NCI-H2081 (cell line): ENCODE data around the gene PRKCA.
"Not testable (repeated sequence)": the region's sequence is repeated elsewhere in the genome, so short reads cannot be mapped to it uniquely, and the experiment has no call there.

Experiments used
- DNase-seq, 2 experiments: peaks; one replicate each; lab custom pipeline; 2025; lab: John Stamatoyannopoulos, UW

Gene PRKCA

GRCh38 chr17:66714046-66715023, 411.9 kb downstream of the PRKCA start:
- DNase-seq = peak; percentile 33 to 66

DNA sequence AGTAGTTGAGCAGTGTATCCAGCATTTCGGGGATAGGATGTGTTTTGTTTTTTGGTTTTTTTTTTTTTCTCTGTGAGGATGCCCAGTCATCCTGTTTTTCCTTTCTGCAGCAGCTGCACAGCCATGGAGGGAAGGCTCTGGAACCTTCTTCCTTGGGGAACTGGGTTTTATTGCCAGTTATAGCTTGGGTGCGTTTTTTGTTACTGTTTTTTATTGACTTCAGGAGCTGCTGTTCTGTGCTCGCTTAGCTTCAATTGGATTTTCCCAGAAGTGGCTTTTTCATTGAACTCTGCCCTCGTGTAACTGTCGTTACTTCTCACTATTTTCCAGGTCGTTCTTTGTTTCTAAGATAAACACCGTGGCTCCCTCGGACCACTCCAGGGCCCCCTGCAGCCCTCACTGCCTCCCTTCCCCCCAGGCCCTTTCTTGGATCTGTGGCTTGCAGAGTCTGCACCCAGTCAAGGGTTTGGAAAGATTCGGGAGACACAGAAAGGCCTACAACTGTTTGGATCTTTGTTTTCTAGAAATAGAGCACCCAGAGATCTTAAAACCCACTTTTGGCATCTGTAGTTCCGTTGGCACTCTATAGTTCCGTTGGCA, 412.8 kb downstream of the PRKCA start:
- DNase-seq = no peak

DNA sequence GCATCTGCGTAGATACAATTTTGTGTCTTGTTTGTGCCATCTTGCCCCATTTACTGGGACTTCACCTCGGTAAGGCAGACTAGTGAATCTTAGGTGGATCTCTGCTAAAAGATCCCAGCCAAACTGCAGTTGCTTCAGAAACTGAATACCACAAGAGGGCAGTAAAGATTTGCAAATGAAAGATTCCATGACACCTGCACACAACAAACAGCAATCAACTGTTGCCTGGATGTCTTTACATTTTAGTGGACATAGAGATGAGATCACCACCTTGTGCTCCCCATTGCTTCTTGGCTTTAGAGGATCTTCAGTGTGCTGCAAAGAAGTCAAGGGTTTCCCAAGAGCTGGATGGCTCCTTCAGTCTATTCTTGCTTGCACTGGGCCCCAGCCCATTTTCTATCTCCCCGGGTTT, 413.3 kb downstream of the PRKCA start:
- DNase-seq = peak; percentile 82 to 88

DNA sequence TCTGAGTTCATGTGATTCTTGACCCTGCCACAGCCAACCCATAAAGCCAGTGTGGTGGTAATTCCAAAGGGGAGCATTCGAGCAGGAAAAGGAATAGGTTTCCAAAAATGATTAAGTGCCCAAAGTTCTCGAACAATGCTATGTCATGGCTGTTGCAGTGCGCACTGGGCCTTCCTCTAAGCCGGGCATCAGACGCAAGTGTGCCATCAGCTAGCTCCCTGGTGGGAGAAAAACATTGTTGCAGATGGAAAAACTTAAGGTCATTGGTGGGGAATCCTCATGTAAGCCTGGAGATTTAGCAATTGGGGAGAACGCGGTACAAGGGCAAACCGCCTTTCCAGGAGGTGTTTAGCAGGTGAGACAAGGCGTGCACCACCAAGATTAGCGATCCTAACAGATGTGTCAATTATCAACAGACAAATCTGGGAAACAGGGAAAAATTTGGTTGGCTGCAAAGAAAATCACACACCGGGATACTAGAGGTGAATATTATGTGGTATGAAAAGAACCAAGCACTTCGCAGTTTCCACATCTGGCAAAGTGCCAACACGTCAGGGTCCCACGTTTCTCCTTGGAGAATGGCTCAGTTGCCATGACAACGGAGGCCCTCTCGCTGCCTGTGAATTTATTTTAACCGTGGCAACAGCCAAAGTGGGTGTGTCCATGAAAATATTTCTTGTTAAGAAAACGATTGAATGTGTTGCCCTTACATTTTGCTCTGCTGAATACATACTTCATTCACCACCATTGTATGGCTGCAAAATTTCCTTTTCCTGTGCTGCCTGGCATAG, 414.0 kb downstream of the PRKCA start:
- peak in 1 of 2 experiments; percentile 69 for DNase-seq

DNA sequence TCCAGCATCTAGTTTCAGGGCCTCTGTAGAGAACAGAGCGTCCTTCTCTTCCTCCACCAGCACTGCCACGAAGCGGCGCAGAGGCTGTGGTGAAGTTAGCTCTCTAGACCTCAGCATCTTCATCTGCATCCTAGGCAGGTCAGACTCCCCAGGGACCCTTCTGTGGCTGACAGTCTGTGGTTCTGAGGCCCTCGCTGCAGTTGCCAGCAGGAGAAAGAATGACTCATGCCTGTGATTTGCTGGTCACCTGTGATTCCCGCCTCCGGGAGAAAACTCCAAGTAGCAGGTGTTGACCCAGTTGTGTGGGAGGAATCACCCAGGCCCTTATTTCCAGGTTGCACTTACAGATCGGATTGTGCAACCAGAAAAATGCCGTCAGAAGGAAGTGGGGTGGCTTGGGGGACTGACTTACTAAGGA, 415.2 kb downstream of the PRKCA start:
- no peak for DNase-seq

DNA sequence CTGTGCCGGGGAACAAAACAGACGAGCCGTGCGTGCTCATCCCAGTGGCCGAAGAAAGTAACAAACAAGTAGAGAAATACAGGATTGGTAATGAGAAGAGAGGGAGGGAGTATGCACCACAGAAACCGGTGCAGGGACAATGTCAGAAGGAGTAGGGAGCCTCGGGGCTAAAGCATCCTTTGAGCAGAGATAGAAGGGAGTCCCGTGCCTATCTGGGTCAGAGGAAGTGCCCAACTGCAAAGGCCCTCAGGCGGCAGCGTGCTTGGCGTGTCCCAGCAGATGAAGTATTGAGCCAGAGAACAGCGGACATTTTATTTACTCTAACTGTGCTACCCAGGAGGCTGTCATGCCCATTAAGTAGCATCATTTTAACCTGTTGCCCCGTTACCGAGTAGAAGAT, 417.6 kb downstream of the PRKCA start:
- no peak for DNase-seq

DNA sequence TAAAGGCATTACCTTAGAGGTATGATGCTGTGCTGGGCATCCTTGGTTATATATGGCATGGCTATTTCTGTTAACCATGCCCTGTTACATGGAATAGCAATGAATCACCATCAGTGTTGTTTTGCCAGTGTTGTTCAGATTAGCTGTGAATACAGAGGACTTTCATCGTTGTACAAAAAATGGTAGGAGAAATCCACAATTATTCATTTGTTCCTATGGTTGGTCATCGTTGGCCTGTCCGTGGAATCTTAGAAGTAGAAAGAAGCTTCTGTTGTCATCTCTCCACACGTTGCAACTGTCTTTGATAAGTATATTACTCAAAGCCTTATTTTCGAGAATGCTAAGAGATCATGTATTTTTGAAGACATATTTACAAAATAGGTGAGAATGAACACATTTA, 418.2 kb downstream of the PRKCA start:
- DNase-seq = no peak

DNA sequence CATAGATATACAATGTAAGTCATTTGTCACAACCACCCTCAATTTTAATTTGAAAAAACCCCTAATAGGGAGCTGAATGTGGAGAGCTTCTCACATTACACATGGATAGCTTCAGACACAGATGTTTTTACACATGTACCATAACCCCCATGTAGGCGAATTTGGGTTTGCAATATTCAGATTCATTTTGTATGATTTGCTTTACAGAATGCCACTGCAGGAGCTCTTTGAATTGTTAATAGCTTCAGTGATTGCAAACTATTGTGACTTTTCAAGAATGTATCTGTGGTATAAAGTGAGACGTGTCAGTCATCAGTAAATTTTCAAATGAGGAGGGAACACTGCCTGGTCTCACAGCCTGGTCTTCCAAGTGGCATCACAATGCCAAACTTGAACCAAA, 419.9 kb downstream of the PRKCA start:
- no peak for DNase-seq

DNA sequence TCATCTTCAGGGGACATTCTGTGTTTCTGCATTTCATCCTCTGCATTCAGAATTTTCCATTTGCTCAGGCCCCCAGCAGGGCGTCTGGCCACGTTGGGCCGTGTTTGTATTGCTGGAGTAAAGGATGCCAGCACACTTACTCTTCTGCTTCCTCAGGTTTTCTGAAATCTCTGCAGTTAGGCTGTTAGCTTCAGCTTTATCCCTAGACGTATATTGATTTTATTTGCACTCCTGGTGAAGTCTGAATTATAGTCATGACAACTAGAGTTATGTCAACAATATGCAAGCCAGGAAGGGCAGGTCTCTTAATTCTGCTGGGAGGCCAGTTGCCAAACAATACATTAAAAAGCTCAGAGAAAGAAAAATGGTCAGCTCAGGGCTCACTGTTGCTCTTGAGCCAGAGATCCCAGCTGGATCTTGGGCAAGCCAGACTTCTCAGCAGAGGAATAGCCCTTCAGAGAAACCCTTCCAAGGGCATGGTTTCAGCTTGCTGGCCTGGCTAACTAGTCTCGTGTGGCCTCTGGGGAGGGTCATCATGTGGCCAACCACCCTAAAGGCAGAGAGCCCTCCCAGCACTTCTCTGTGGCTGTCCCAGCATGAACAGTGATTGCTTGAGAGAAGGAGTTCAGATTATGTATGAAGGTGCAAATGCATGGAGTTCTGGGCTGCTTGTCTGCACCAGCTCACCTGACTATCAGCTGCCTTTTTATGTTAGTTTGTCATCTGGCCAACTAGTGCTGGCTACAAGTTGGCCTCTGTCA, 422.3 kb downstream of the PRKCA start:
- DNase-seq = peak; percentile 79 to 88

- DNase-seq = not testable (repeated sequence)
Observed at GRCh38 chr17:66725438-66725837, 423.0 kb downstream of the PRKCA start.

GRCh38 chr17:66725956-66726355, 423.5 kb downstream of the PRKCA start:
- no peak for DNase-seq

DNA sequence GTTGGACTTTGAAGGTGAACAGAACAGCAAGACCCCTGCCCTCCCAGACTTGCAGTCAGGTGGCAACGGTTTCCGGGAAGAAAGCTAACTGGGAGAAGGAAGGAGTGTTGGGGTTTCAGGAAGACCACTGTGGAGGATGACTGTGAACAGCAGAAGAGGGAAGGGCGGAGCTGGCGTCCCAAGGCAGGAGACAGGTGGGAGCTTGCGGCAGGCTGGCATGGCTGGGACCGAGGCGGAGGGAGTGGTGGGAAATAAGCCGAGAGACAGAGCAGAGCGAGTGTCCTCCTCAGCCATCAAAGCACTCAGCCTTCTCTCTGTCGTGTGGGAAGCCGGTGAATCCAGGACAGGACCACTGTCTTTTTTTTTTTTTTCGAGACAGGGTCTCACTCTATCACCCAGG, 424.0 kb downstream of the PRKCA start:
- DNase-seq = no peak

- DNase-seq = no peak
Observed at GRCh38 chr17:66726846-66727245, 424.4 kb downstream of the PRKCA start.

GRCh38 chr17:66727634-66728570, 425.5 kb downstream of the PRKCA start:
- DNase-seq = peak; percentile 75 to 83

GRCh38 chr17:66730461-66730923, 428.1 kb downstream of the PRKCA start:
- DNase-seq = peak in 1 of 2 experiments; percentile 22

- DNase-seq = no peak
Observed at GRCh38 chr17:66733759-66734158, 431.3 kb downstream of the PRKCA start.

DNA sequence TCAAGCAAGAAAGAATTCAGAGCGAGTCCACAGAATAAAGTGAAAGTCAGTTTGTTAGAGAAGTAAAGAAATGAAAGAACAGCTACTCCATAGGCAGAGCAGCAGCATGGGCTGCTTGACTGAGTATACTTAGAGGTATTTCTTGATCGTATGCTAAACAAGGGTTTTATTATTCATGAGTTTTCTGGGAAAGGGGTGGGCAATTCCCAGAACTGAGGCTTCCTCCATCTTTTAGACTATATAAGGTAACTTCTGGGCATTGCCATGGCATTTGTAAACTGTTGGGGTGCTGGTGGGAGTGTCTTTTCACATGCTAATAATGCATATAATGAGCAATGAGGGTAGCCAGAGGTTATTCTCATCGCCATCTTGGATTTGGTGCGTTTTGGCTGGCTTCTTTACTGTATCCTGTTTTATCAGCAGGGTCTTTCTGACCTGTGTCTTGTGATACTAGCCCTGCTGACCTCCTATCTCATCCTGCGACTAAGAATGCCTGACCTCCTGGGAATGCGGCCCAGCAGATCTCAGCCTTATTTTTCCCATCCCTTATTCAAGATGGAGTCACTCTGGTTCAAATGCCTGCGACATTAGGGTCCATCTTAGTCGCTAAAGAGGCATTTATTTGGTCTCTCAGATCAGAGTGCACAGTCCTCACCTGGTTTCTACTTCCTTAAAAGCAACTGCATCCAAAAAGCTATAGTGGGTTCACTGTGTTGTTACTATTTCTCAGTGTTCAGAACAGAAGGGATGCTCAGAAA, 432.0 kb downstream of the PRKCA start:
- DNase-seq = no peak

DNA sequence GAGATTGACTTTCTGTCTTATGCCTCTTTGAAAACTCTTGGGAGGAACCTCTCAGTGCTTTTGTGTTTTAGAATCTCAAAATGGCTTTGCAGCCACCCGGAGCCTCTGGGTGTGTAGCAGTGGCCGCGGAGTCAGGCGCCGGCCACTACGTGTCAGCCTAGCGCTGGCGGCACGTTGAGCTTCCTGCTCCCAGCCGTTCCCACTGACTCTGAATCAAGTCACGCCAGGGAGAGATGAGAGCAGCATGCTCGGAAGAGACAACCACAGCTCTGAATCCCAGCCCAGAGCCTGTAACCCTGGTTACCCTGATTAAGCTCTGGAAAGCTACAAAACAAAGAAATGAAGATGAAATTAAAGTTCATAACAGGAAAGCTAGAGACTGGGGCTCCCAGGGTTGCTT, 435.1 kb downstream of the PRKCA start:
- DNase-seq = no peak

GRCh38 chr17:66738301-66738700, 435.9 kb downstream of the PRKCA start:
- DNase-seq = no peak

DNA sequence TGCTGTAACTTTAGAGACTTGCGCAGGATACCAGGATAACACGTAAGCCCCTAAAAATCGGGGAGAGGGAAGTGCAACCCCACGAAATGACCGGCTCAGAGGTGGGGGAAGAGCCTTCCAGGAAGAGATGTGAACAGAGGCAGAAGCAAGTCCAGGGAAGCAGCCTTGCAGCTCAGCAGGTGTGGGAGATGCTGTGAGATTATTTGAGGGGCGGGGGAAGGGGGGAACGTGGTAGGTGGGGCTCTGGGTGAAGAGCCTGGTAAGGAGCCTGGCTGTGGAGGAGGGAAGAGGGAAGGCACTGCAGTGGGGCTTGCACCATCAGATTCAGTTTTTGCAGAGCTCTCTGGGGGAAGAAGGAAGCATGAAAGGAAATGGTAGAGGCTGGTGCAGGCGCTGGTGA, 437.1 kb downstream of the PRKCA start:
- DNase-seq = no peak
